HEK293T (cell line): ENCODE results near the gene PET117.

Source experiments
- ELF4 ChIP-seq: fragments of 450-650 bp; IDR thresholded peaks from 2 replicates; pipeline ENCODE4 v1.6.1; 2017; ENCODE audit warnings: antibody characterized with exemption
- FOXK2 ChIP-seq: fragments of 450-650 bp; IDR thresholded peaks from 2 replicates; pipeline ENCODE4 v1.6.1; 2016; ENCODE audit warnings: mild to moderate bottlenecking
- FOXM1 ChIP-seq: fragments of 450-650 bp; IDR thresholded peaks from 2 replicates; pipeline ENCODE4 v1.6.1; 2017; ENCODE audit warnings: mild to moderate bottlenecking, borderline replicate concordance
- LEF1 ChIP-seq: fragments of 450-650 bp; IDR thresholded peaks from 2 replicates; pipeline ENCODE4 v1.6.1; 2017; ENCODE audit warnings: mild to moderate bottlenecking, borderline replicate concordance
- SP1 ChIP-seq: fragments of 450-650 bp; IDR thresholded peaks from 2 replicates; pipeline ENCODE4 v1.6.1; 2017
- SUZ12 ChIP-seq: fragments of 450-650 bp; IDR thresholded peaks from 2 replicates; pipeline ENCODE4 v1.6.1; 2016; ENCODE audit warnings: mild to moderate bottlenecking
- ZNF384 ChIP-seq: fragments of 450-650 bp; IDR thresholded peaks from 2 replicates; pipeline ENCODE4 v1.6.1; 2016

DNA sequence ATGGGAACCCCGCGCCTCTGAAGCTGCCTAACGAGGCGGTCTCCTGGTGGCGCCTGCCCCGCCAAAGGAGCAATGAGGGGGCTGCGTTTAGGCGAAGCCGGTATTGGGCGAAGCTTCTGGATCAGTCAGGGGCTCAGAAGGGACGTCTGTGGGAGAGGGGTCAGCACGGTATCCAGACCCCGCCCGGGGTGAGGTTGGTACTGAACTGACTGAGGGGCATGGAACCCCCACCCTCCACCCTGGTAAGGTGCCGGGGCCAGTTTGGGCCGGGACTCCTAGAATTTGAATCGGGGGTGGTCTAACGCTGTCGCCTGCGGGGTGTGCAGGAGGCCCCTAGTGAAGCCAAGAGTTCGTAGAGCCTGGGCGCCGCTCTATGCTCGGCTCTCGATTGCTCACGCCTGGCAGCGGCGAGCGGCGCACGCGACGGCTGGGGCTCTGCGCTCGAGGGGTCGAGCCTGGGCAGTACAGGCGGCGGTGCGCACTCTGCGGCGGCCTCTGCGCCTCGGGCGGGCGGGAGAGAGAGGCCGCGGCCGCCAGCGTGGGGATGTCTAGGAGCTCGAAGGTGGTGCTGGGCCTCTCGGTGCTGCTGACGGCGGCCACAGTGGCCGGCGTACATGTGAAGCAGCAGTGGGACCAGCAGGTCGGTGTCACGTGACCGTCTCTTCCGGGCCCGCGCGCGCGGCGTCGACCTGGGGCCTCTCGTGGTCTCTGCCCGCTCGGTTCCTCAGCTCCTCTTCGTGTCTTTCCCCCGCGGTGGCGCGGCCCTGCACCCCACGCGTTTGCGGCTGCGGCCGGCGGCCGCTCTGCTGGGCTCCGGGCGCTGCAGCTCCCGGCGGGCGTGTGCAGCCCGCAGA lies at the start of gene PET117, which contains the start of gene KAT14:
- peak; percentile 47; the same call in 1 of the 2 replicates for TF ChIP-seq FOXM1
- no peak for TF ChIP-seq ZNF384
- TF ChIP-seq SUZ12 = no peak
- peak; percentile 42; the same call in 1 of the 2 replicates for TF ChIP-seq ELF4
- TF ChIP-seq FOXK2 = no peak
- TF ChIP-seq SP1 = no peak
- TF ChIP-seq LEF1 = no peak
